Central memory CD4-positive, alpha-beta T cell (primary cell): ENCODE measurements around the gene BBS10.
"Not testable (repeated sequence)": the region's sequence is repeated elsewhere in the genome, so short reads cannot be mapped to it uniquely, and the experiment has no call there.

Experiments
- DNase-seq: peaks from one replicate; pipeline ENCODE4 v3.0.0; 2022
- total RNA-seq, 3 experiments: gene quantifications; one replicate each; lab custom pipeline; 2026; lab: John Stamatoyannopoulos, UW

Gene BBS10
- 9.8 to 25.2 (median 12.8) reads per million in 3 experiments for total RNA-seq

GRCh38 chr12:76348079-76348901, at the start of gene BBS10:
BBS10 (minus strand) TSS chr12:76348415; CDS start chr12:76348358, 57 bp downstream.
- DNase-seq: peak; percentile 83

- DNase-seq: no peak
These were observed 43.2 kb upstream of the BBS10 start for GRCh38 chr12:76391461-76391860.

GRCh38 chr12:76387614-76388013, 39.4 kb upstream of the BBS10 start:
- no peak for DNase-seq

- DNase-seq: no peak
These were observed 36.3 kb upstream of the BBS10 start for GRCh38 chr12:76384560-76384959.

DNA sequence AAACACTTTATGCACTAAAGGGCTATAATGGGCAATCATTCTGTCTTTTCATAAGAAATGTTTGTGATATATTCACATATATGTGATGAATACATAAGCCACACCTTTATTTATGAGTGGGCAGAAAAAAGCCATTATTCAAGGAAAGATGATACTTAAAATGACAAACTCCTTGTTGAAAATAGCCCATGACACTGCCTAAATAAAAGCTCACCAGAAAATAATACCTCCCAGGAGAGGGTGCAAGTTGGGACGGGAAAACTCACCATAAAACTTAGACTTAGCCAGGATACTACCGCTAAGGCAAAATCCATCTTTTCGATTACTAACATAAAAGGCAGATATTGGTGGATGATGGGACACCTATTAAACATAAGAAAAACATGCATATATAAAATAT, 35.8 kb upstream of the BBS10 start:
- no peak for DNase-seq

DNA sequence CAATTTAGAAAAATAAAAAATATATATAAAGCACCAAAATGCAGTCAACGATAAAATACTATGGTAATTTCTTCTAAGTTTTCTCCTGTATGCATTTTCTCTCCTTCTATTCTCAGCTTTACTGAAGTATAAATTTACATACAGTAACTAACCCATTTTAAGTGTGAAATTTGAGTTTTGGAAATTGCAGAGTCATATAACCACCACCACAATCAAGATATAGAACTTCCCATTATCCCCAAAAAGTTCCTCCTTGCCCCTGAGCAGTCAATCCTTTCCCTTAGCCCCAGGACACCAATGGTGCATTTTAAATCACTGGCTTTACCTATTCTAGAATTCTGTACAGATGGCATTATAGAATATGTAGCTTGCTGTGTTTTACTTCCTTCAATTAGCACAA, 31.0 kb upstream of the BBS10 start:
- no peak for DNase-seq

- not testable (repeated sequence) for DNase-seq
These were observed 28.7 kb upstream of the BBS10 start for GRCh38 chr12:76376876-76377275.

- DNase-seq: no peak
These were observed 27.7 kb upstream of the BBS10 start for GRCh38 chr12:76375939-76376338.

- no peak for DNase-seq
These were observed 27.3 kb upstream of the BBS10 start for GRCh38 chr12:76375470-76375869.

DNA sequence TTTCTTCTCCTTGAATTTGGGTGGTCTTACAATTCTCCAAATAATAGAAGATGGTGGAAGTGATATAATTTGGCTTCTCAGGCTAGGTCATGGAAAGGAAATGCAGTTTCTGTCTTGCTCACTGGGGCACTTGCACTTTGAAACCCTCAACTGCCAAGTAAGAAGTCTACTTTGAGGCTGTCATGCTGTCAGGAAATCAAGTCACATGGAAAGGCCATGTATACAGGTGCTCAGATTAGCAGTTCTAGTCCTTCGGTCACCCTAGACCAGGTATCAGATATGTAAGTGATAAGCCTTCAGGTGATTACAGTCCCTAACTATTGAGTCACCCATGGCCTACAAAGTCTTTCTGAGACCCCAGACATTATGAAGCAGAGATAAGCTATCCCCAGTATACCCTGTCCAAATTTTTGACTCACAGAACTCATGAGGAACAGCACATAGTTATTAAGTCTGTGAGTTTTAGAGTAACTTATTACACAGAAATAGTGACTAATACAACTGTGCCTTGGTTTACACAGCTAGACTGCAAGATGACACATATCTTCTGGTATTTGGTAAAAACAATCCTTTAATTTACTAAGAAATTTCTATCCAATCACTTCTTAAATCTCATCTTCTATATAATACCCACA, 26.3 kb upstream of the BBS10 start:
- no peak for DNase-seq

GRCh38 chr12:76368230-76368629, 20.0 kb upstream of the BBS10 start:
- DNase-seq: no peak

- DNase-seq: no peak
These were observed 17.9 kb upstream of the BBS10 start for GRCh38 chr12:76366163-76366562.

DNA sequence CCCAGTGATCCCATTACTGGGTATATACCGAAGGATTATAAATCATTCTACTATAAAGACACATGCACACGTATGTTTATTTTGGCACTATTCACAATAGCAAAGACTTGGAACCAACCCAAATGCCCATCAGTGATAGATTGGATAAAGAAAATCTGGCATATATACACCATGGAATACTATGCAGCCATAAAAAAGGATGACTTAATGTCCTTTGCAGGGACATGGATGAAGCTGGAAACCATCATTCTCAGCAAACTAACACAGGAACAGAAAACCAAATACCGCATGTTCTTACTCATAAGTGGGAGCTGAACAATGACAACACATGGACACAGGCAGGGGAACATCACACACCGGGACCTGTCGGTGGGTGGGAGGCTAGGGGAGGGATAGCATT, 15.9 kb upstream of the BBS10 start:
- DNase-seq: not testable (repeated sequence)

DNA sequence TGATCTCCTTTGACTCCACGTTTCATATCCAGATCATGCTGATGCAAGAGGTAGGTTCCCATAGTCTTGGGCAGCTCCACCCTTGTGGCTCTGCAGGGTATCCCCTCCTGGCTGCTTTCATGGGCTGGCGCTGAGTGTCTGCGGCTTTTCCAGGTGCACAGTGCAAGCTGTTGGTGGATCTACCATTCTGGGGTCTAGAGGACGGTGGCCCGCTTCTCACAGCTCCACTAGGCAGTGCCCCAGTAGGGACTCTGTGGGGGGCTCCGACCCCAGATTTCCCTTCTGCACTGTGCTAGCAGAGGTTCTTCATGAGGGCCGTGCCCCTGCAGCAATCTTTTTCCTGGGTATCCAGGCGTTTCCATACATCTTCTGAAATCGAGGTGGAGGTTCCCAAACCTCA, 12.1 kb upstream of the BBS10 start:
- DNase-seq: no peak

GRCh38 chr12:76356071-76356470, 7.9 kb upstream of the BBS10 start:
- no peak for DNase-seq

DNA sequence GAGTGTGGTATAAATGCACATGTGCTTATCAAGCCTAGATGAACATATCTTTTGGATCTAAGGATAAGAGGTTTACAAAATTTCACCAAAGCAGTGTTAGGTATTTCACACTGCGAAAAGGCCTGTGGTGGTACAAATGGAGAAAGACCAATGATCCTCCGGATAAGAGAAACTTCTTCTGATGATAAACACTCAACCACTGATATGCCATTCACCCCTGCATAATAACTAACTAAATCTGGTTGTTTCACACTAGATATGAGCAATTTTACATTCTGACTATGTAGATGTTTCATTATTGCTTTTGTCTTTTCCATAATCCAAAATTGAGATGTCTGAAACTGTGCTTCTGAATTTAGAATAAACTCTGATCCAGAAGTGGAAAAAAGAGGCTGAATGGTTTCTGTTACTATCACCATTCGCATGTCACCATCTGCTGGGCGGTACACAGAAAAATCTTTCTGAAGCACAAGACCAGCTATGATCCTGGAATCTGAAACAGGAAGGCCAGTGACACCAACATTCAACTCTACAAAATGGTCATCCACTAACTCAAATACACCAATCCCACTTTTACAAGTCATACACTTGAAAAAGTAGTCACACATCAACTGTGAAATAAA, 1.3 kb downstream of the BBS10 start:
- DNase-seq: no peak

DNA sequence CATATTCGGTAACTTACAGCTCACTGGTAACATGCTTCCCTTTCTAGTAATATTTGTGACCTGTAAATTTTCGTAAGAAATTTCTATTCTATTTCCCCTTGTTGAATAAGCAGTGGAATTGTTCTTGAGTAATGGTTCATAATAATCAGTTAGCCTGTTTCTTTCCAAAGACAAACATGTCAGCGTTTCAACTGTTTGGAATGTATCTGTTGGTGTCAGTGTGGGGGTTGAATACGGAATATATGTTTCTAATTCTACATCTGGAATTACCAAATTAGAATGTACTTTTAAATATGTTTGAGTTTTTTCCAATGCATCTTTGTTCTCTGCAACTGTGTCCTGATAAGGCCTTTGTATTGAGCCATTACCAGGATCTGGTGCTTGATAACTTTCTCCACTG, 2.0 kb downstream of the BBS10 start:
- DNase-seq: no peak

DNA sequence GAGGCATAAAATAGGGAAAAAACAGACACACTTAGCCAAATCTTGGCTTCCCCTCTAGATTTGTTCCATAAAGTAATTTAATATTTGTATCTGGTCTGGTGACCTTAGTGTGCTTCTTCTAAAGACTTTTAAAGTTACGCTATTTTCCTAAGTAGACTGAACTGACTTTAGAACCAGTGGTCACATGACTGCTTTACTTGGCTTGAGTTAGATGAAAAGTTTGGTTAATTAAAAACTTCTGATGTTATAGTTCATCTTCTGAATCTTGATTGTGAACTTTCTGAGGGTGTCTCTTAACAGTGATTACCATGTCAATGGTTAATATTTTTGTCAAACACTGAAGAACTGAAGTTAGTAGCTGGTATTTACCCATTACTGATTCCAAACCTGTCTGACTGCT, 2.6 kb downstream of the BBS10 start:
- DNase-seq: no peak

GRCh38 chr12:76341436-76342030, 6.7 kb downstream of the BBS10 start:
- no peak for DNase-seq

- no peak for DNase-seq
These were observed 7.4 kb downstream of the BBS10 start for GRCh38 chr12:76340680-76341435.

- no peak for DNase-seq
These were observed 10.6 kb downstream of the BBS10 start for GRCh38 chr12:76337583-76337982.

- DNase-seq: no peak
These were observed 15.6 kb downstream of the BBS10 start for GRCh38 chr12:76332606-76333005.

GRCh38 chr12:76329606-76330005, 18.6 kb downstream of the BBS10 start:
- DNase-seq: no peak
